ENCODE results near the gene RRBP1.

Gene RRBP1

DNA sequence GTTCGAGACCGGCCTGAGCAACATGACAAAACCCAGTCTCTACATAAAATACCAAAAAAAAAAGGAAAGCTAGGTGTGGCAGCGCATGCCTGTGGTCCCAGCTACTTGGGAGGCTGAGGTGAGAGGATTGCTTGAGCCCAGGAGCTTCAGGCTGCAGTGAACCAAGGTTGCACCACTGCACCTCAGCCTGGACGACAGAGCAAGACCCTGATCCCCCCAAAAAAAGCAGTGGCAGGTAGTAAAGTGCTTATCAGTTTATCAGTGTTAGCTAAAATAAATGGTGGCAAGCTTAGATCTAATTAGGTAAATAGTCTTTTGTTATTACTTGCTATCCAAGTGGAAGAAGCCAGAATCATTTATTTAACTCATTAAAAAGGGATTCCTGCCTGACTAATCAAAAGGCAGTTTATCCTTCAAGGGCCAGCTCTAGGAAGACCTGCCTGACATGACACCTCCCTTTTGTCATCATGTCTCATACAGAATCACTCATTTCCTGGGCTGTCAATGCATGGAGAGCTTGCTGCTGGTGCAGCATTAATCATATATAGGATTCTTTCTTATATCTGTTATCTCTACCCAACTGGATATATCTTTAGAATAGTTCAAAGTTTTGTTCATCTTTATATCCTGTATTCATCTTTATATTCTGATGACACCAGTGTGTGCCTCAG is 102.5 kb downstream of the RRBP1 start:
- DNase-seq (ENCODE audit: low read depth in 2 of 2): no peak

DNA sequence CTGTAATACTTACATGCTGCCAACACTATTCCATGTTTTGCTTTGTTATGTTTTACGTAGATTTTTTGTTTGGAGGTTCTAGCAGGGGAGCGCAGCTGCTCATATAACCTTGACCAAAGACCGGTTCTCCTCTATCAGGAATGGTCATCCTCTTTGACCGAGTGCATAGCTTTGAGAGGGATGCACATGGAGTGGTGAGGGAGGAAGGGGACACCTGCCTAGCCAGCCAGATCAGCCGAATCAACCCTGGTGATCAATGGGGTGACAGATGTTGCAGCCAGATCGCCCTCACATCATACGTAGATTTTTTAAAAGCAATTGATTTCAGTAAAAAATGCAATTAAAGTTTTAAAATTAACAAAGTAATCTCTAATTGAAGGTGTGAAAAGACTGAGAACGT is 105.8 kb downstream of the RRBP1 start:
- no peak for DNase-seq (ENCODE audit: low read depth in 2 of 2)

DNA sequence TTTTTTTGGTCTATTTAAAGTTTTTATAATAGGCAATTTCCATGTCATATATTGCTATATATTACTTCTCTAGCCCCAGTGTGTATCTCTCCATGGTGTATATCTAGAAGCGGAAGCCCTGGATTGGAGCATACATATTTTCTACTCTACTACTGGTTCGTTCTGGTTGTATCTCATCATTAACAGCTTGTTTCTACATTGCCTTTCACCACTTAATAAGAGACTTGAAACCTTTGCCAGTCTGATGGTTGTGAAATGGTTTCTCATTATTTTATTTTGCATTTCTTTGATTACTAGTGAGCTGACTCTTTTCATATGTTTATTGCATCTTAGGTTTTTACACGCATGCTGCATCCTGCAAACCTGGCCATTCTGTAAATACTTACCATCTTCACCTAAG is 108.6 kb downstream of the RRBP1 start:
- no peak for DNase-seq (ENCODE audit: low read depth in 2 of 2)

DNA sequence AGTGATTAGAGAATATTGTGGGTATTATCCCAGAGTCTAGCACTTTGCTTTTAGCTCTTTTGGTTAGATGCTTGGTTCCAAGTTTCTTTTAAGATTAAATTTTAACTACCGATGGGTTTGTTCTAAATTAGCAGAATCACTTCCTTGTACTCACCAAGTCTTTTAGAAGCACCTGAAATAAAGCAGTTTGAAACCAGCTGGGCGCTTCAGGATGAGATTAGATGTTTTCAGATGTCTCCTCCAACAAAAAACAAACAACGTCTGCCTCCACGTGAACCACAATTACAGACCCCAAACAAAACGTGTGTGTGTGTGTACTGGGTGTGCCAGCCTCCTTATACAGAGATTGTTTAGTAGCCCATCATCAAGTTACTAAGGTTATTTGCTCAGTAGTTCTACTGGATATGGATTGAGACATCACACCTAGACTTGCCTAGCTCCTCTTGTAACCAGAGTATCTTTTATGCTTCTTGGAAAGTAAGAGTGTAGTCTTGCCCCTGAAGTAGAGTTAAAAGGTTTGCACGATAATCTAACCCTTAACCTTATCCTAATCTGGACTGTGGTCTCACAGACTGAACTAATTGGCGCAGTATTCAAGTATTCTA is 109.9 kb downstream of the RRBP1 start:
- no peak for DNase-seq (ENCODE audit: low read depth in 2 of 2)

DNA sequence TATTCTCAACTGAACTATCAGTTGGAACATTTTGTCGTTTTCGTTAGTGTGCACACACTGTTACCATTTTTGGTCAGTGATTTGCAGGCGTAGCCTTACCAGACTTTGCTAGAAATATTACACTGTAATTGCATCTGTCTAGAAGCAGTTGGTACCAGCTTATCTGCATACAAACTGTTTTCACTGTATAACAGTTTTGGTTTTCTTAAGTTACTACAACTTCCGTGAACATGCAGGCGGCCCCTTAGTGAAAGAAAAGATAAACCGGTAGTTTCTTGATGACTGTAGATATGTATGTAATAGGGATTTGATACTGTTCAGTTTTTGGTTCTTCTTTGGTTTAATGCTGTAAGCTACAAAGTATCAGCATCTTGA is 110.9 kb downstream of the RRBP1 start:
- no peak for DNase-seq (ENCODE audit: low read depth in 2 of 2)

DNA sequence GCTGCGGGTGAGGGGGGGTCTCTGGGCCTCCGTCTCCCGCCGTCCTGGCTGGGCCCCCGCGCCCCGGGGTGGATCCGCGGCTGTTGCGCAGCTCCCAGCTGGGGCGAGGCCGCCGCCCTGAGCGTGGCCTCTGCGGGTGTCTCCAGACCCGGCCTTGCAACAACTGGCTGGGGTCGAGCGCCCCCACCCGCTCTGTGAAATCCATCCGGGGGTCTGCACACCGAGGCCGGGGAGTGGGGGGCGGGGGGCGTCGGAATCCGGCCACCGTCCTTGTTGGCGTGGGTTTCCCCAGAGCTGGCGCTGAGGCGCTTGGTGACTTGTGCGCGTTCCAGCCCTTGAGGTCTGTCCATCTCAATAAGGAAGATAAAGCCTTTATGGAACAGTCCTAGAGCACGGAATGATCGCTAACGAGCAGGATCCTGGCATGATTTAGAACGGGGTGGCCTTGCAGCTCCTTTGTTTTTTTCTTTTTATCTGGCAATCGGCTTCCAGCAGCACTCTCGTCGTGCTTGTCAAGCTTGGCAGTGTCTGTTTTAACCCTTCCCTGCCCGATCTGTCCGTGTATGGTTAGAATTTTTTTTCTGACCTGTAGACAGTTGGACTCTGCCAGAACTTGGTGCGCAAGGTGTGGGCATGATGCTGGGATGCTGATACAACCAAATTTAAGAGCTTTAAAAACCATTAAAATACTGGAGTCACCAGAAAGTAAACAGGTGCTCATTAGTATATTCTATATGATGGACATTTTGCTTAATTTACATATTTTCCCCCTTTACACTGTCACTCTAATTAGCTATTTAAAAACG is 111.5 kb downstream of the RRBP1 start:
- DNase-seq (ENCODE audit: low read depth in 2 of 2): no peak

DNA sequence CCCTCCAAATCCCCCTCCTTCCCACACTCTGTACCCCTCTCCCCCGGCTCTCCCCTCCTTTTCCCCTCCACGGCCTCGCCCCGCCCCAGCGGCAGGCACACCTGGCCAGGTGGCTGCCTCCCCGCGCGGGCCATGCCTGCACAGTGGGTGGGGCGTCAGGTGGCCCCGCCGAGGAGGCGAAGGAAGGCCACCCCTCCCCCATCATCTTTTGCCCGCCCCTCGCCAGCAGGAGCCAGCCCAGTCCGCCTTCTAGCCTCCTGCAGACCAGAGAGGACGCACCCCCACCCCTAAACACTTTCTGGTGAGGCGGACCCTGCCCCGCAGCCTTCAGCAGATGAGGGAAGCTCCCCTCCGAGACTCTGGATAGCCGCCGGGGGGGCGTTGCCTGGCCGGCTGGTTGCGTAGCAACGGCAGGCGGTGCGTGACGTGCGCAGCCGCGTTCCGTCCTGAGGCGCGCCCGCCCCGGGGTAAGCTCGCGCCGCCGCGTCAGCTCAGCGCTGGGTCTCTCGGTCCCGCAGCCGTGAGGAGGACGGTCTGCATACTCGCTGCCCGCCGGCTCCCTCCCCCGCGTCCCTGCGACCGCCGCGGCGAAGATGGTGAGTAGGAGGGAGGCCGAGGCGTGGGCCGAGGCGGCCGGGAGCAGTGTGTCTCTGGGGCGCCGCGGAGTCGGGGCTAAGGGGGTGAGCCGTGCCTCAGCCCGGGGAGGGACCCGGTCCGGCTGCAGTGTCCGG is 112.3 kb downstream of the RRBP1 start, which contains the start of gene DSTN:
TSS of gene DSTN (plus strand) at position 460 of the 731 bp plus-strand sequence. CDS start at position 594, 134 bp downstream.
- peak; percentile 71 to 76 for DNase-seq (ENCODE audit: low read depth in 2 of 2)

DNA sequence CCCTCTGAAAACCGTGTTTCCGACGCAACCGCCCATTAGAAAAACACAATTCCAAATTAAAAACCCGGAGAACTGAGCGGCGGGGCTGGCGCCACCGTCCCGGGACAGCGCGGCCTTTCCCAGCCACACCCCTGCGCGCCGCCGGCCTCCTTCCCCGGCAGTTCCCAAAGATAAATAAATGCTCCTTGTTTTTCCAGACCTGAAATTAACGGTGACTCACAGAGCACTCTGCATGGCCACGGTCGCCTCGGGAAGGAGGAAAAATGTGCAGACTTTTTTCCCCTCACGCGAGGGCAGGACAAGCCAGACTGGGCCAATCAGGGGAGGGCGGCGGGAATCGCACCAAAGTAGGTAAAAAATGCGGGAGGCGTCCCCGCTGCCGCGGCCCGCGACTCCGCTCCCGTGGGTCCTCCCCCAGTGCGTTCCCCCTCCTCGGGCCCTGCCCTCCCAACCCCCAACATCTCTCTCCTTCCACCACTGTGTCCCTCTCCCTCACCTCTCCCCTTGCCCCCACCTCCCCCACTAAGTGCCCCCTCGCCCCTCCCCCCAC is 113.0 kb downstream of the RRBP1 start:
- DNase-seq (ENCODE audit: low read depth in 2 of 2): no peak

DNA sequence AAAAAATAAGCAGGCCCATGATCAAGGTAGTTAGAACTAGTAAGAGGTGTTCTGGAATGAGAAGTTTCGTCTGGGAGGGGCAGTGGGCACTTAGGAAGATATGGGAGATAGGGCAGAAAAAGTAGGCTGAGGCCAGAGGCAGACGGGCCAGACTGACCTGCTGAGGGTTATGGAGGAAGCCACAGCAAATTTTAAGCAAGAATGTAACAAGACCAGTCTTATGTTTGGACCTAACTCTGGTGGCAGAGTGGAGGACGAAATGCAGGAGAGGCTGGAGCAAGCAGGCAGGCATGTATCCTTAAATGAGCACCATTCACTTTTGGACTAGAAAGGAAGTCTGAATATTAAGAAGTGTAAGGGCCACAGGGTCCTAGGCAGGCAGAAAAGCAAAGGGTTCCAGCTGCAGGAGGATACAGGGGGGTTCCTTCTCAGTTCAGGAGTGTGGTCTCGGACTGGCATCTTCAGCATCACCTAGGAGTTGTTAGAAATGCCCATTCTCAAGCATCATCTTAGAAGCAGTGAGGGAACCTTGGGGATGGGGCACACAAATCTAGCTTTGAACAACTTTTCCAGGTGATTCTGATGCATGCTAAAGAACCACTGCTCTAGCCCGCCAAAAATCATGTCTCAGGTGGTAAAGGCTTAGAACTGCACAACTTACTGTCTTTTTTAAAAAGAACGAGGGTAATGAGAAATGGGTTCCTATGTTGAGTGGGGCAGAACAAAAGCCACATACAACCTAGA is 113.8 kb downstream of the RRBP1 start:
- DNase-seq (ENCODE audit: low read depth in 2 of 2): no peak

DNA sequence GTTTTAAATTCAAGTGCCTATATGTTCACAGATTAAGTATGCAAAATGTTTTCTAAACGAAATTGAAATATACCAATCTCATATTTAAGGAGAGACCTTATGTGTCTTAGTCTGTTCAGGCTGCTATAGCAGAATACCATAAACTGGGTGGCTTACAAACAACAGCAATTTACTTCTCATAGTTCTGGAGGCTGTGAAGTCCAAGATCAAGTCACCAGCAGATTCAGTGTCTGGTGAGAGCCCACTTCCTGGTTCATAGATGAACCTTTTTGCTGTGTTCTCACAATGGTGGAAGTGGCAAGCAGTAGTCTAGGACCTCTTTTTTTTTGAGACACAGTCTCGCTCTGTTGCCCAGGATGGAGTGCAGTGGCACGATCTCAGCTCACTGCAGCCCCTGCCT is 115.7 kb downstream of the RRBP1 start:
- no peak for DNase-seq (ENCODE audit: low read depth in 2 of 2)

DNA sequence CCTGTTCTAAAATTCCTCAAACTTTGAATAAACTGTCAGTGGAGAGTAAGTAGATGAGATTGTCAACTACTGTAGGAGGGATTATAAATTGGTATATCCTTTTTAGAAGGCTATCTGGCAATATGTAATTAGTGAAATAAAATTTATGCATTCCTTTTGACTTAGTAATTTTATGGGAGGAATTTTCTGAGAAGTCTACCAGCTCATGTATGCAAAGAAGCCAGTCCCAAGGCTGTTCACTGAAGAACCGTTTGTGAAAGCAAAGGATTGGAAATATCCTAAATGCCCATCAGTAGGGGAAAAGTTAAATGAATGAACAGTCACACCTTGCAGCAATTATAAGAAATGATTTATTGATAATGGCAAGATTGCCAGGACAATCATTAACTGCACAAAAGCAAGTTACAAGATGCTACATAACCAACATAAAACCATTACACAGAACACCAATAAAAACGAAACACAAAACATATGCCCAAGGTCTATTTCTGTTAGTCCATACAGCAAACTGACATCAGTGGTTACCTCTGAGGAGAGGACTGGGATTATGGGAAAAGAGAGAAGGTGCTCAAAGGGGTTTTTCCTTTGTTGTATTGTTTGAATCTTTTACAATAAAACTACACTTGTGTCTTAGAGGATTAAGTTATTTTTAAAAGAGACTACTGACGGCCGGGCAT is 116.7 kb downstream of the RRBP1 start:
- no peak for DNase-seq (ENCODE audit: low read depth in 2 of 2)

All from stimulated activated CD8-positive, alpha-beta memory T cell treated with anti-CD3 and anti-CD28 coated beads, Interleukin-7, amount 100 ng/mL, for 1 hour (primary cell).